Tibial artery (tissue), 4 donors: ENCODE data around the gene PRRC2B.
"Not testable (repeated sequence)": the region's sequence is repeated elsewhere in the genome, so short reads cannot be mapped to it uniquely, and the experiment has no call there.

Experiments
- DNase-seq, 2 donors: peaks; one replicate each; pipeline ENCODE4 v3.0.0-alpha.2; 2019
- H3K27ac ChIP-seq, 2 donors: fragments of 200-600 bp; sonication (generic) in 1 of 2; 1 replicate in 1 of 2; 2 replicates in 1 of 2; pipeline ENCODE4 v1.5.1; 2018 to 2019; ENCODE audit warnings: mild to moderate bottlenecking in 1 of 2
- H3K27me3 ChIP-seq, 2 donors: fragments of 200-600 bp; sonication (generic) in 1 of 2; one replicate each; pipeline versions ENCODE4 v1.5.1 to v1.6.0; 2016 to 2019
- H3K36me3 ChIP-seq, 3 donors: fragments of 200-600 bp; sonication (generic) in 2 of 3; one replicate each; pipeline ENCODE4 v1.5.1; 2016 to 2019; ENCODE audit warnings: mild to moderate bottlenecking in 2 of 3
- H3K4me1 ChIP-seq, 4 donors: fragments of 200-600 bp; sonication (generic) in 2 of 4; 1 replicate in 3 of 4; 2 replicates in 1 of 4; pipeline ENCODE4 v1.5.1; 2016 to 2019
- H3K4me3 ChIP-seq, 2 donors: fragments of 200-600 bp; sonication (generic) in 1 of 2; 1 replicate in 1 of 2; 2 replicates in 1 of 2; pipeline ENCODE4 v1.5.1; 2018 to 2019; ENCODE audit warnings: mild to moderate bottlenecking in 2 of 2
- H3K9me3 ChIP-seq, 3 donors: fragments of 200-600 bp; sonication (generic) in 1 of 3; one replicate each; pipeline ENCODE4 v1.5.1; 2016 to 2019
- CTCF ChIP-seq, 2 experiments: fragments of 200-600 bp in 1 of 2; fragments of 450-650 bp in 1 of 2; IDR thresholded peaks; one replicate each; pipeline ENCODE4 v1.5.1; 2017 to 2019; ENCODE audit warnings: antibody characterized with exemption in 2 of 2, mild to moderate bottlenecking in 1 of 2, moderate library complexity in 1 of 2
- intact Hi-C: fragments of 100-400 bp; cut with DNase I; formaldehyde crosslinking; loops from one replicate; pipeline ENCODE4 v1.15.0; 2023; ENCODE audit warnings: low total_unique reads

Gene PRRC2B

GRCh38 chr9:131393622-131394463, at the start of gene PRRC2B:
TSS of gene PRRC2B (plus strand) at chr9:131394086. CDS start at chr9:131430145, 36,059 bp downstream.
- Histone ChIP-seq H3K9me3 (no peaks in the 10 kb centered on the region), H3K4me1 (peaks cover 5 to 44% (median 34%) of the 10 kb centered on the region in 4 donors), H3K4me3 (peak within 1 kb of the TSS; percentile 83 to 86), H3K27ac (peak within 1 kb of the TSS; percentile 95 to 99), H3K36me3 (no peaks in the 10 kb centered on the region), H3K27me3 (no peaks in the 10 kb centered on the region)
- peak; percentile 75 to 92 for DNase-seq
- peak; percentile 17 to 39 for TF ChIP-seq CTCF (IDR thresholded peaks at IDR 0.05)
- intact Hi-C loops, result no loop called here

- not testable (repeated sequence) for H3K4me1 ChIP-seq, H3K9me3 ChIP-seq, DNase-seq, H3K4me3 ChIP-seq, H3K27ac ChIP-seq, H3K36me3 ChIP-seq
- intact Hi-C loops, result loop anchor here (10.0 kb wide), 1 partner anchor 400 kb away; the partner anchor contains the start of gene RAPGEF1
- peaks cover 0 to 26% of the 10 kb centered on the region in 2 donors for H3K27me3 ChIP-seq
These were observed 48.9 kb upstream of the PRRC2B start for GRCh38 chr9:131344931-131345535.

GRCh38 chr9:131346559-131346958, 47.3 kb upstream of the PRRC2B start:
- Histone ChIP-seq H3K27me3 (peaks cover 0 to 26% of the 10 kb centered on the region in 2 donors), H3K9me3 (no peaks in the 10 kb centered on the region), H3K27ac (no peak overlapping the region), H3K4me1 (peaks cover 0 to 11% (median 9%) of the 10 kb centered on the region in 4 donors), H3K36me3 (no peaks in the 10 kb centered on the region), H3K4me3 (no peak overlapping the region)
- no peak for DNase-seq
- intact Hi-C loops, result loop anchor here (10.0 kb wide), 1 partner anchor 398 kb away; the partner anchor contains the start of gene RAPGEF1
- TF ChIP-seq CTCF (IDR thresholded peaks at IDR 0.05), result no peak

GRCh38 chr9:131347376-131348020, 46.4 kb upstream of the PRRC2B start:
- intact Hi-C loops, result loop anchor here (10.0 kb wide), 1 partner anchor 397 kb away; the partner anchor contains the start of gene RAPGEF1
- peak in 1 of 2 donors; percentile 39 for DNase-seq
- no peak overlapping the region for H3K4me3 ChIP-seq
- no peaks in the 10 kb centered on the region for H3K9me3 ChIP-seq
- no peak overlapping the region for H3K27ac ChIP-seq
- TF ChIP-seq CTCF (IDR thresholded peaks at IDR 0.05), result no peak
- H3K4me1 ChIP-seq, result peaks cover 0 to 11% (median 9%) of the 10 kb centered on the region in 4 donors
- H3K27me3 ChIP-seq, result peaks cover 0 to 26% of the 10 kb centered on the region in 2 donors
- no peaks in the 10 kb centered on the region for H3K36me3 ChIP-seq

GRCh38 chr9:131348631-131349521, 45.0 kb upstream of the PRRC2B start:
- intact Hi-C loops, result loop anchor here (10.0 kb wide), 1 partner anchor 396 kb away; the partner anchor contains the start of gene RAPGEF1
- no peak overlapping the region for H3K4me3 ChIP-seq
- no peak for TF ChIP-seq CTCF (IDR thresholded peaks at IDR 0.05)
- H3K36me3 ChIP-seq, result no peaks in the 10 kb centered on the region
- no peak overlapping the region for H3K27ac ChIP-seq
- H3K27me3 ChIP-seq, result peaks cover 0 to 26% of the 10 kb centered on the region in 2 donors
- no peaks in the 10 kb centered on the region for H3K9me3 ChIP-seq
- peaks cover 0 to 11% (median 9%) of the 10 kb centered on the region in 4 donors for H3K4me1 ChIP-seq
- no peak for DNase-seq
